Stimulated activated CD4-positive, alpha-beta T cell treated with anti-CD3 and anti-CD28 coated beads, Interleukin-15, amount 100 ng/mL, for 1 hour (primary cell): ENCODE results near the gene PDYN.

ENCODE experiments used
- DNase-seq, 2 donors: peaks; one replicate each; pipeline ENCODE4 v3.0.0-alpha.2; 2020; ENCODE audit warnings: low read depth in 1 of 2, low spot score in 1 of 2

Gene PDYN

GRCh38 chr20:1952737-1953530, 40.9 kb downstream of the PDYN start:
- DNase-seq, result no peak

GRCh38 chr20:1951436-1952115, 42.3 kb downstream of the PDYN start:
- DNase-seq, result no peak

GRCh38 chr20:1950836-1951235, 43.0 kb downstream of the PDYN start:
- no peak for DNase-seq

- DNase-seq, result no peak
Measured at GRCh38 chr20:1949347-1950100, 44.3 kb downstream of the PDYN start.

GRCh38 chr20:1947535-1947846, 46.4 kb downstream of the PDYN start:
- no peak for DNase-seq

- no peak for DNase-seq
Measured at GRCh38 chr20:1946762-1947534, 46.9 kb downstream of the PDYN start.

GRCh38 chr20:1946442-1946761, 47.5 kb downstream of the PDYN start:
- no peak for DNase-seq

GRCh38 chr20:1945660-1946059, 48.2 kb downstream of the PDYN start:
- no peak for DNase-seq

GRCh38 chr20:1945134-1945618, 48.7 kb downstream of the PDYN start:
- DNase-seq, result no peak

GRCh38 chr20:1944345-1945091, 49.3 kb downstream of the PDYN start:
- DNase-seq, result no peak

GRCh38 chr20:1943275-1944002, 50.4 kb downstream of the PDYN start:
- DNase-seq, result no peak

GRCh38 chr20:1942486-1943274, 51.2 kb downstream of the PDYN start:
- no peak for DNase-seq

- DNase-seq, result no peak
Measured at GRCh38 chr20:1942061-1942460, 51.8 kb downstream of the PDYN start.

- DNase-seq, result no peak
Measured at GRCh38 chr20:1941226-1941625, 52.6 kb downstream of the PDYN start.

GRCh38 chr20:1940581-1940980, 53.3 kb downstream of the PDYN start:
- DNase-seq, result no peak

- DNase-seq, result no peak
Measured at GRCh38 chr20:1939270-1939595, 54.6 kb downstream of the PDYN start.

GRCh38 chr20:1938464-1939269, 55.2 kb downstream of the PDYN start:
- no peak for DNase-seq

- DNase-seq, result no peak
Measured at GRCh38 chr20:1937316-1937976, 56.4 kb downstream of the PDYN start.
